ENCODE measurements around the gene FAM234B.

DNA sequence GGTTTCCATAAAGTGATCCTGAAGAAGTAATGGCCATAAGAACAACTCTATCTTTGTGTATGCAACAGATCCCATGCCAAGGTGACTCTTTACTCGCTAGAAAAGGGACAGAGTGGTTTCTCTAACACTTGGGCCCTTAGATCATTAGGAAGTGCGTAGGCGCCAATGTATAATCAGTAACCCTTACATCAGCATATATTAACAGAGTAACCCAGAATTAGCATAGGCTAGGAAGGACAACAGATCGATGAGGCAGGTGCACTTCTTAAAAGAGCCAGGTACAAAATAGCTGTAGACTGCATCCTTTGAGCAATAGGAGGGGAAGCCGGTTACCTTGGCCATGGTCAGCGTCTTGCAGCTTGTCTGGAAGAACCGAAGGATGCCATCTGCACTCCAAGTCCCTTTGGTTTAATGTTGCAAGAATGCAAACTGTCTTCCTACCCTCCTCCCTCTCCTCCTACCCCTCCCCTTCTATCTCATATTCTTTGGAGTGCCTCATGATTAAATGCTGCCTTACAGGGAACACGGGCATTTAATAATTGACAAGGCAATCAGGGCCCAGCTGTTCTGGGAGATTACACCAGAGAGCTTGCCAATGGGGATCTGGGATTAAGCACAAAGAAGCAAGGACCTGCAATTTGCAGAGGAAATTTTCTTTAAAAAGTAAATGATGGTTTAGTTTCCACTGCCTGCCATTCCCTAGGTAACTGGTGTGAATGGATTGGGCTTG, 51.2 kb downstream of the FAM234B start:
- TF ChIP-seq POLR2A (IDR thresholded peaks at IDR 0.05) (no peak), CTCF (IDR thresholded peaks at IDR 0.05) (no peak)
